Astrocyte of the spinal cord (primary cell): Measurements from ENCODE around the gene CAPS.

Source experiments
- DNase-seq: peaks from one replicate; pipeline ENCODE4 v3.0.0; 2011; ENCODE audit warnings: low read depth, low spot score
- H3K4me3 ChIP-seq: 2 replicates; pipeline ENCODE4 v1.5.1; 2011; ENCODE audit warnings: low read depth, mild to moderate bottlenecking, low read length, moderate library complexity
- CTCF ChIP-seq: IDR thresholded peaks from 2 replicates; pipeline ENCODE4 v1.5.1; 2012; ENCODE audit warnings: low read depth, mild to moderate bottlenecking, low read length, inconsistent platforms
- in situ Hi-C: cut with HindIII; loops from 2 replicates; pipeline ENCODE4 v1.10.0; 2017; ENCODE audit warnings: low sequenced_read_pairs

CAPS gene

GRCh38 chr19:5889288-5889971 lies 24.6 kb upstream of the CAPS start:
- in situ Hi-C loops: no loop called here
- H3K4me3 ChIP-seq: no peak overlapping the region
- no peak for DNase-seq
- no peak for TF ChIP-seq CTCF

- DNase-seq: no peak
Measured at GRCh38 chr19:5890099-5890498, 24.0 kb upstream of the CAPS start.

GRCh38 chr19:5891572-5891937 lies 22.5 kb upstream of the CAPS start:
- no peak for DNase-seq
- in situ Hi-C loops: no loop called here
- H3K4me3 ChIP-seq: no peak overlapping the region
- TF ChIP-seq CTCF: no peak

More at GRCh38 chr19:5890099-5890498, 24.0 kb upstream of the CAPS start:
- H3K4me3 ChIP-seq: no peak overlapping the region
- in situ Hi-C loops: no loop called here
- no peak for TF ChIP-seq CTCF

GRCh38 chr19:5891938-5892771 lies 21.9 kb upstream of the CAPS start:
- in situ Hi-C loops: no loop called here
- DNase-seq: peak; percentile 37

GRCh38 chr19:5892772-5893275 lies 21.2 kb upstream of the CAPS start:
- no peak for TF ChIP-seq CTCF
- no peak overlapping the region for H3K4me3 ChIP-seq
- in situ Hi-C loops: no loop called here
- DNase-seq: no peak

More at GRCh38 chr19:5891938-5892771, 21.9 kb upstream of the CAPS start:
- peak; percentile 78 for TF ChIP-seq CTCF
- H3K4me3 ChIP-seq: no peak overlapping the region

- DNase-seq: no peak
- in situ Hi-C loops: no loop called here
- no peak overlapping the region for H3K4me3 ChIP-seq
- no peak for TF ChIP-seq CTCF
Measured at GRCh38 chr19:5893296-5893903, 20.7 kb upstream of the CAPS start.
